H9 (cell line): Measurements from ENCODE around the gene ASTN2. TPM values are rescaled to one million over a fixed set of nuclear protein-coding genes. Genes with fewer than 3 reads are reported as not detected.

Experiments
- DNase-seq: peaks from one replicate; pipeline ENCODE4 v3.0.0-alpha.2; 2017
- H2AFZ ChIP-seq: one replicate; pipeline ENCODE4 v1.6.1; 2013; ENCODE audit warnings: mild to moderate bottlenecking, low read length, control low read depth, moderate library complexity
- H2AK5ac ChIP-seq: 2 replicates; pipeline ENCODE4 v1.6.1; 2013; ENCODE audit warnings: low read length, control low read depth, mixed read lengths; ENCODE audit not compliant: insufficient read length
- H2BK120ac ChIP-seq: one replicate; pipeline ENCODE4 v1.6.1; 2013; ENCODE audit warnings: low read depth, mild to moderate bottlenecking, low read length, control low read depth, inconsistent platforms; ENCODE audit not compliant: poor library complexity, severe bottlenecking
- H2BK12ac ChIP-seq: 2 replicates; pipeline ENCODE4 v1.6.1; 2013; ENCODE audit warnings: low read length, control low read depth, mixed read lengths, low read depth; ENCODE audit not compliant: insufficient read length
- H2BK15ac ChIP-seq: 2 replicates; pipeline ENCODE4 v1.6.1; 2013; ENCODE audit warnings: low read depth, low read length, control low read depth
- H2BK20ac ChIP-seq: one replicate; pipeline ENCODE4 v1.6.1; 2013; ENCODE audit warnings: low read depth, mild to moderate bottlenecking, low read length, control low read depth, inconsistent platforms; ENCODE audit not compliant: poor library complexity, severe bottlenecking
- H2BK5ac ChIP-seq: 2 replicates; pipeline ENCODE4 v1.6.1; 2013; ENCODE audit warnings: low read length, control low read depth, mixed read lengths; ENCODE audit not compliant: insufficient read length
- H3K14ac ChIP-seq: 2 replicates; pipeline ENCODE4 v1.6.1; 2013; ENCODE audit warnings: low read length, control low read depth; ENCODE audit not compliant: insufficient read depth
- H3K18ac ChIP-seq: 2 replicates; pipeline ENCODE4 v1.6.1; 2013; ENCODE audit warnings: low read depth, mild to moderate bottlenecking, mixed read lengths, low read length, control low read depth; ENCODE audit not compliant: insufficient read length
- H3K23ac ChIP-seq: 2 replicates; pipeline ENCODE4 v1.6.1; 2013; ENCODE audit warnings: low read length, control low read depth, mixed read lengths, low read depth; ENCODE audit not compliant: insufficient read length
- H3K23me2 ChIP-seq: 2 replicates; pipeline ENCODE4 v1.6.1; 2013; ENCODE audit warnings: low read depth, mild to moderate bottlenecking, mixed read lengths, low read length, control low read depth; ENCODE audit not compliant: insufficient read length, poor library complexity, severe bottlenecking
- H3K27ac ChIP-seq: 2 replicates; pipeline ENCODE4 v1.5.1; 2013; ENCODE audit warnings: low read length, control low read depth, mixed read lengths, low read depth; ENCODE audit not compliant: insufficient read length
- H3K27me3 ChIP-seq: 2 replicates; pipeline ENCODE4 v1.6.1; 2013; ENCODE audit warnings: low read length, control low read depth, inconsistent platforms; ENCODE audit not compliant: insufficient read depth
- H3K4ac ChIP-seq: 2 replicates; pipeline ENCODE4 v1.6.1; 2013; ENCODE audit warnings: low read depth, mild to moderate bottlenecking, control low read depth, inconsistent platforms, low read length, moderate library complexity
- H3K4me1 ChIP-seq: 2 replicates; pipeline ENCODE4 v1.6.1; 2013; ENCODE audit warnings: low read length, control low read depth, inconsistent platforms; ENCODE audit not compliant: insufficient read depth
- H3K4me2 ChIP-seq: 2 replicates; pipeline ENCODE4 v1.6.1; 2013; ENCODE audit warnings: low read length, control low read depth, mixed read lengths; ENCODE audit not compliant: insufficient read length, insufficient read depth
- H3K56ac ChIP-seq: 2 replicates; pipeline ENCODE4 v1.6.1; 2013; ENCODE audit warnings: low read depth, mild to moderate bottlenecking, mixed read lengths, low read length, control low read depth; ENCODE audit not compliant: insufficient read length
- H3K79me1 ChIP-seq: 2 replicates; pipeline ENCODE4 v1.6.1; 2013; ENCODE audit warnings: low read depth, mild to moderate bottlenecking, moderate library complexity, low read length, control low read depth, inconsistent platforms; ENCODE audit not compliant: insufficient read depth, poor library complexity, severe bottlenecking
- H3K79me2 ChIP-seq: 2 replicates; pipeline ENCODE4 v1.6.1; 2013; ENCODE audit warnings: low read length, control low read depth, inconsistent platforms; ENCODE audit not compliant: insufficient read depth
- H3K9ac ChIP-seq: 2 replicates; pipeline ENCODE4 v1.6.1; 2013; ENCODE audit warnings: low read length, control low read depth, mixed read lengths; ENCODE audit not compliant: insufficient read length; ENCODE audit errors: extremely low read depth
- H3K9me3 ChIP-seq: one replicate; pipeline ENCODE4 v1.6.1; 2013; ENCODE audit warnings: low read depth, low read length, inconsistent platforms; ENCODE audit not compliant: control insufficient read depth
- H3T11ph ChIP-seq: one replicate; pipeline ENCODE4 v1.6.1; 2013; ENCODE audit warnings: mild to moderate bottlenecking, low read length, control low read depth, inconsistent platforms
- H4K20me1 ChIP-seq: one replicate; pipeline ENCODE4 v1.6.1; 2013; ENCODE audit not compliant: control insufficient read depth, insufficient read length, insufficient read depth
- H4K5ac ChIP-seq: 2 replicates; pipeline ENCODE4 v1.6.1; 2013; ENCODE audit warnings: low read depth, mild to moderate bottlenecking, mixed read lengths, low read length, control low read depth; ENCODE audit not compliant: insufficient read length
- H4K8ac ChIP-seq: replicated peaks from 2 replicates; pipeline ENCODE4 v1.6.1; 2013; ENCODE audit warnings: low read length, control low read depth, mixed read lengths, low read depth; ENCODE audit not compliant: insufficient read length
- H4K91ac ChIP-seq: 2 replicates; pipeline ENCODE4 v1.6.1; 2013; ENCODE audit warnings: low read depth, mild to moderate bottlenecking, moderate library complexity, mixed read lengths, low read length, control low read depth; ENCODE audit not compliant: insufficient read length
- H3K27ac Mint-ChIP-seq, 3 experiments: 2 replicates in 2 of 3; 3 replicates in 1 of 3; pipeline ENCODE4 v1.8.0; 2020 to 2021; ENCODE audit warnings: mixed read lengths in 3 of 3, mild to moderate bottlenecking in 1 of 3, moderate library complexity in 1 of 3
- H3K27me3 Mint-ChIP-seq: 2 replicates; pipeline ENCODE4 v1.8.0; 2021; ENCODE audit warnings: low read depth, mild to moderate bottlenecking, moderate library complexity, mixed read lengths
- H3K36me3 Mint-ChIP-seq, 3 experiments: 2 replicates in 2 of 3; 3 replicates in 1 of 3; pipeline ENCODE4 v1.8.0; 2020 to 2021; ENCODE audit warnings: low read depth in 3 of 3, mixed read lengths in 3 of 3; ENCODE audit not compliant: insufficient read depth in 1 of 3
- H3K4me1 Mint-ChIP-seq, 2 experiments: 2 replicates each; pipeline ENCODE4 v1.8.0; 2020; ENCODE audit warnings: mixed read lengths in 2 of 2
- H3K4me3 Mint-ChIP-seq, 2 experiments: 2 replicates in 1 of 2; 3 replicates in 1 of 2; pipeline ENCODE4 v1.8.0; 2020 to 2021; ENCODE audit warnings: mild to moderate bottlenecking in 2 of 2, mixed read lengths in 2 of 2, moderate library complexity in 1 of 2
- H3K9me3 Mint-ChIP-seq, 2 experiments: 2 replicates in 1 of 2; 3 replicates in 1 of 2; pipeline ENCODE4 v1.8.0; 2020; ENCODE audit warnings: mild to moderate bottlenecking in 2 of 2, mixed read lengths in 2 of 2, moderate library complexity in 1 of 2
- CTCF ChIP-seq: fragments of 200-600 bp; sonication (generic); conservative IDR thresholded peaks from 3 replicates; pipeline ENCODE4 v1.8.0; 2021; ENCODE audit warnings: antibody characterized with exemption, mild to moderate bottlenecking
- WGBS: extraction: QIAGEN DNeasy Blood & Tissue Kit; methylation state at CpG from one replicate; pipeline ENCODE4 v1.1.7; 2013; ENCODE audit warnings: missing lambda C conversion rate, low lambda C conversion rate, mixed read lengths; ENCODE audit not compliant: insufficient read length; ENCODE audit errors: extremely low coverage; 5-methylcytosine and 5-hydroxymethylcytosine counted together
- total RNA-seq: library from RNA; stranded (reverse); gene quantifications from 2 replicates; pipeline ENCODE4 v1.2.1, GENCODE V29; 2021

Gene ASTN2
- total RNA-seq, 1 experiment from 2014 or later, result 9.7 TPM

DNA sequence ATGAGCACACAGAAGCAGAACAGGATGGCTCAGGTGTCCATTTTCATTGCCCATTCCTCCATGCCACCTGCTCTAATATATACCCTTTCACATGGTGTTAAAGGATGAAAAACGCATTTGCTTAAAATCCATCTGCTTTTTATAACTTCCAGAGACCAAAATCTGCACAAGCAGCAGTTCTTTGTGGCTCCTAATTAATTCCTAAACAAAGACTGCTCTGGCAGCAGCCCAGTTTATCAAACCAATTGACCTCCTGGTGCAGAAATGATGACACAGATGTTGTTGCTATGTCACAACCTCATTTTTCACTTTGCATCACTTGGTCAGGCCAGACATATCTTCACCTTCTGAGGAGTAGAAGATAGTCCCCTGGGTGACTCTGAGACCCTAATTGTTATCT lies 141.2 kb downstream of the ASTN2 start:
- no peak overlapping the region for H4K5ac ChIP-seq
- H2BK12ac ChIP-seq, result no peak overlapping the region
- H2BK5ac ChIP-seq, result no peak overlapping the region
- WGBS, result no CpG with 5 or more reads among the region's 1 CpG
- H3K4me1 ChIP-seq, result peaks cover 6% of the 10 kb centered on the region; the same call in 1 of the 2 replicates
- Mint-ChIP-seq H3K27me3 (peaks cover 30% of the 10 kb centered on the region), H3K4me3 (no peak overlapping the region), H3K27ac (no peak overlapping the region), H3K36me3 (peaks cover 0 to 6% (median 0%) of the 10 kb centered on the region in 3 experiments; a peak in 3 of 7 replicates), H3K9me3 (peaks cover 0 to 5% of the 10 kb centered on the region in 2 experiments; a peak in 1 of 5 replicates), H3K4me1 (peaks cover 13 to 25% of the 10 kb centered on the region in 2 experiments)
- no peaks in the 10 kb centered on the region for H3K9me3 ChIP-seq
- H3K56ac ChIP-seq, result no peak overlapping the region
- no peak overlapping the region for H3K4ac ChIP-seq
- no peaks in the 10 kb centered on the region for H3K79me2 ChIP-seq
- peaks cover 2% of the 10 kb centered on the region; the same call in 1 of the 2 replicates for H3K27me3 ChIP-seq
- H2BK120ac ChIP-seq, result no peak overlapping the region
- H3K27ac ChIP-seq, result no peak overlapping the region
- H2BK15ac ChIP-seq, result no peak overlapping the region
- no peak overlapping the region for H2AK5ac ChIP-seq
- TF ChIP-seq CTCF, result no peak
- no peak overlapping the region for H3K4me2 ChIP-seq
- H4K20me1 ChIP-seq, result no peaks in the 10 kb centered on the region
- DNase-seq, result no peak
- H4K8ac ChIP-seq, result no peak overlapping the region
- no peak overlapping the region for H2BK20ac ChIP-seq
- H3K9ac ChIP-seq, result no peak overlapping the region
- no peak overlapping the region for H3K18ac ChIP-seq
- no peaks in the 10 kb centered on the region for H3K23me2 ChIP-seq
- no peak overlapping the region for H3T11ph ChIP-seq
- no peak overlapping the region for H3K14ac ChIP-seq
- H3K23ac ChIP-seq, result no peak overlapping the region
- no peak overlapping the region for H4K91ac ChIP-seq
- no peaks in the 10 kb centered on the region for H3K79me1 ChIP-seq
- no peak overlapping the region for H2AFZ ChIP-seq
